OCI-LY7 (cell line): ENCODE results near the gene WNT7B.

Source experiments
- CTCF ChIP-seq: fragments of 200-600 bp; sonication (generic); conservative IDR thresholded peaks from 2 replicates; pipeline ENCODE4 v1.5.1; 2014; ENCODE audit warnings: mild to moderate bottlenecking, antibody characterized with exemption, low read length, moderate library complexity, mixed read lengths
- EZH2phosphoT487 ChIP-seq: fragments of 200-600 bp; sonication (generic); IDR thresholded peaks from 2 replicates; pipeline ENCODE4 v1.6.1; 2018; ENCODE audit warnings: low read depth, borderline replicate concordance, mild to moderate bottlenecking, mixed run types, antibody characterized with exemption, low read length, moderate library complexity, mixed read lengths

DNA sequence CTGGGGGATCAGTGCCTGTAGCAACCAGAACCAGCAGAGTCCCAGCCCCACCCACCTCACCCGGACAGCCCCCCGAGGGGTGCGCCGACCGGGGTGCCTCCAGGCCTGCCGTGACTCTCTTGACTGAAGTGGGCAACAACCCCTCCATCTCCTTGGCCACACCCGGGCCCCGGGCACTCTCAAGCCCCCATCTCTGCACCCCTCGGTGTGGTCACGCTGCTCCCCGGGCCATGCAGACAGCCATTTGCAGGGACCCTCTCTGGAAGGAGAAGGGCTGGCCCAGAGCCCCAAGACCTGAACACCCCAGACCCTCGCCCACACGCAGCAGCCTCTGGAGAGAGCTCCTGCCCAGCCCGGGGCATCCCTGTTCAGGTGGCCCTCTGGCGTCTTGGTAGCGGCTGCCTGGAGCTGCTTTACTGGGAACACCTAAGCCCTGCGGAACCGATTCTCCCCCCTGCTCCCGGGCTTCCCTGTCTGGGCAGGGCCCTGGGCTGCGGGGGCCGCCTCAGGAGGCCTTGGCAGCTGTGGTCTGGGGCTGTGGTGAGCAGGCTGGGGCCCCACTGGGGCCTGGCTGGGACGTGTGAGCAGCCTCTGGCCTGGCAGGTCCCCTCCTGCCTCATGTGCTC lies 84.9 kb downstream of the WNT7B start:
- TF ChIP-seq CTCF (no peak), EZH2phosphoT487 (no peak)
